NK-92 treated with Interleukin-12 subunit alpha and Interleukin-12 subunit beta, amount 100 ng/mL, for 24 hours (cell line): Measurements from ENCODE around the gene SMYD3.

Experiments
- DNase-seq: peaks from one replicate; lab custom pipeline; 2025; lab: John Stamatoyannopoulos, UW

The SMYD3 gene

GRCh38 chr1:245915406-245915805 lies 591.7 kb downstream of the SMYD3 start:
- no peak for DNase-seq

GRCh38 chr1:245908543-245908942 lies 598.5 kb downstream of the SMYD3 start:
- DNase-seq = no peak

- DNase-seq = no peak
Observed at GRCh38 chr1:245906207-245906606, 600.9 kb downstream of the SMYD3 start.

- DNase-seq = no peak
Observed at GRCh38 chr1:245903851-245904250, 603.2 kb downstream of the SMYD3 start.

DNA sequence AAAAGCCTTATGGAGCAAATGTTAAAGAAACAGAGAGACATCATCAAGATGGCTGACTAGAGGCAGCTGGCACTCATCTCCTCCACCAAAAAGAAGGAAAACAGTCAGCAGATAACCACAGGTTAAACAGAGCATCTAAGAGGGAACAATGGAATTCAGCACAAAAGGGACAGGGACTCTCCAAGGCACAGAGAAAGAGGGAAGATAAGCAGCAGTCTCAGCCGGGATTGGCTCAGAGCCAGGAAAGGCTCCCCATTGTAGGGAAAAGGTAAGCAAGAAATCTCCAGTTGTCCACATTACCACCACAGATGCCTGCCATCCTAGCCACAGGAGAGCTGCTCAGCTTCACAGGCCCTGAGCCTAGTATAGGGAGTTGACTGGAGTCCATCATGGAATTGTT lies 605.5 kb downstream of the SMYD3 start:
- DNase-seq = no peak

GRCh38 chr1:245901037-245901436 lies 606.0 kb downstream of the SMYD3 start:
- DNase-seq = no peak

DNA sequence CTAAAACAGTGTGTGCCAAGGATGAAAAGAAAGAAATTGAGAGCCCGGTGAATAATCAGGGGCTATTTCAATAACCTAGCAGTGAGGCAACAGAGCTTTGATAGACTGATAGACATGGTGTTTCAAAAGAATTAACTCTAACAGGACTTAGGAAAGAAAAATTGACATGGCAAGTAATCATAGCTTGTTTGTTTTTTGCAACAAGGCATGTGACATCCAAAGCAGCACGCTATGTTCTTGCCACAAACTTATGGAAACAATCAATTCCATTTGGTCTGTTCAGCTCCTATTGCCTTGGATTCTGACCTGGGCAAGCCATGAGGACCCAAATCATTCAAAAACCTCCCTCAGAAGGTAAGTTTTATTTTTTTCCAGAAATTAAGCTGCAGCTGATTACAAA lies 608.5 kb downstream of the SMYD3 start:
- DNase-seq = no peak

DNA sequence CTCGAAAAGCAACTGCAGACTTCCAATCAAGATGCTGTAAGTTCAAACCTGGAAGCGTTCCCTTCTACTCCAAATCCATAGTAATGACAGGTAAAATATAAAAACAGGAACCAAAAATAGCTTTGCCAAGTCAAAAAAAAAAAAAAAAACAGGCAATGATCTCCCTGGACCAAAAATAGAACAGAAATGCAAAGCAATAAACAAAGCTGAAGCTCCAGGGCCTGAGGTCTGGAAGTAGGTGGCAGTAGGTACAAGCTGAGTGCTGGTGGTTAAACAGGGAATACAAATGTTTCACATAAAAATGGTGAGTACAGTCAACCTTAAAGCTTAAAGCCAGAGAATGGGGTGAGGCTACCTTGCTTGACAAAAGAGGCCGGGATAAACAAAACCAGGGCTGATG lies 610.8 kb downstream of the SMYD3 start:
- DNase-seq = no peak

GRCh38 chr1:245895455-245895959 lies 611.6 kb downstream of the SMYD3 start:
- no peak for DNase-seq

DNA sequence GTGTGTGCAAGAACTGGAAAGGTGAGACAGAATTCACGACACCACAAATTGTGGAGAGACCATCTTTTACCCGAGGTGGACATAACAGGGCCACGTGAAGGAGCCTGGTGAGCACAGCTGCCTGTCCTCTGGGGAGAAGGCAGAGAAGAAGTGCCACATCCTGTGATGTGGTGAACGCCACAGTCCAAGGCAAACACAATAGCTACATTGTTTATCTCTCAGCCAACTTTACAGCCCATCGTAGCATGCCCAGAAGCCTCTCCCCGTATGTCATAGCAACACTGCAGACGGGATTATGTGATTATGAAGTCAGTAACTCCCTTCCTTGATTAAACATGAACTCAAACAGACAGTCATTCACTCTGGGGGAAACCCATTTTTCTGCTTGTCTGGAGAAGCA lies 612.2 kb downstream of the SMYD3 start:
- DNase-seq = no peak

GRCh38 chr1:245893025-245893424 lies 614.1 kb downstream of the SMYD3 start:
- no peak for DNase-seq

- no peak for DNase-seq
Observed at GRCh38 chr1:245888809-245889208, 618.3 kb downstream of the SMYD3 start.

DNA sequence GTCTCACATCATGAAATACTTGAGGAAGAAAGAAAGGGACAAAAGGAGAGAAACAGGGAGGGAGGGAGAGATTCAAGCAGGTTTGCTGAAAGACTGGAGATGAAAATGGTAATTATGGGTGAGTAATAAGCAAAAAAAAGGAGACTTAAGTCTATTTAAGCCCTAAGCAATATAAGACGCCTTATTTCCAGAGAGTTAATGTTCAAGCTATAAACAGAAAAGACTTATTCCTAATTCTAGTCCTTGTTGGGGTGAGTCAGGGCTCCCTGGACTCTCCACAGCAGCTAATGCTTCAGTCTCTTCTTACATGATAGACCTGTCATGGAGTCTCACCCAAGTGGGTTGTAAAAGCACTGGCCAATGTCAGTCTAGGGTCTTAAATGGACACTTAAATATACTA lies 619.2 kb downstream of the SMYD3 start:
- no peak for DNase-seq

DNA sequence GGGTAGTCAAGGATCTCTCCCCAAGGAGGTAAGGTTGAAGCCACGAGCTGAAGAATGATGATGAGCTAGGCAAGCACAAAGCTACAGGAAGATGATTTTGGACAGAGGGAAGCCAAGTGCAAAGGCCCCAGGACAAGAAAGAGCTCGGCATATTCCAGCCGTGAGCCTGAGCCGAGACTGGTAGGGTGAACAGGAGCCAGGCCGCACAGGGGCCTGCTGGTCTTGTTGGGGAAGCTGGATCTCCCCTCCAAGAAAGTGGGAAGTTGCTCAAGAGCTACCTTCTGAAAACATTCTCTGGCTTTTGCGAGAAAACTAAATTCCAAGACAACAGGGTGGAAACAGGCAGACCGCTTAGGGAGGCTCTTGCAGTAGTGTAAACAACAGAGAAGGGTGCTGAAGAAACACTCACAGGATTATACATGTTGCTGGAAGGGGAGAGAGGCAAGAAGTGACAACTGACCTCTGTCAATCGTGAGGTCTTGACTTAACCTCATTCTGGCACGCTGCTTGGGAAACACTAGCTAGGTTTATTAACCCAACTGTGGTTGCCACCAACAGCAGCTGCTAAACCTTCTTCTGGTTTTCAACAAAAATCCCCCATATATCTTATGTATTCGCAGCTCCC lies 625.2 kb downstream of the SMYD3 start:
- DNase-seq = no peak

DNA sequence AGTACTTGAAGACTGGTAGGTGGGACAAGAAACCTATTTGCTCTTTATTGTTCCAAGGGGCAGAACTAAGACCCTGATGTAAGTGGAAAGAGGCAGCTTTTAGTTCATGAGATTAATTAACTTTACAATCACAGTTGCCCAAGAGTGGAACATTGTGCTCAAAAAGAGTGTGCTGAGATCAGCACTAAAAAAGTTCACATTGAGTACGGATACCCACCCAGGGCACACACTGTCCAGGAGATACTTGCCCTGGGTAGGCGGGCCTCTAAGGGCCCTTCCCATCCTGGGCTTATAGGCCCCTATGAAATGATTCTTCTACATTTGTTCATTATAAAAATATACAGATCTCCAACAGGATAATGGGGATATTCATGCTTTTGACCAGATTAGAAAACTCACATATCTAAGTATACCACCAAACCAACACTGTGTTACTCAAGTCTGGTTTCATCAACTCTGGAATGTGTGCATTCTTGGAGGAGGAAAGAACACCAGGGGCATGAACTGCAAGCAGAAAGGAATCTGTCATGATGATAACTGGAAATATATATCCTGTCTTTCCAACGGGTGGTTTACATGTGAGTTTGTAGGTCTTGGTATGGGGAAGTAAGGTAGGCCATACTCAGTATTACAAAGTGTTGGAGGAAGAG lies 626.2 kb downstream of the SMYD3 start:
- DNase-seq = no peak

- DNase-seq = no peak
Observed at GRCh38 chr1:245879091-245879490, 628.0 kb downstream of the SMYD3 start.

- no peak for DNase-seq
Observed at GRCh38 chr1:245878585-245878984, 628.5 kb downstream of the SMYD3 start.

- no peak for DNase-seq
Observed at GRCh38 chr1:245877976-245878375, 629.1 kb downstream of the SMYD3 start.

- no peak for DNase-seq
Observed at GRCh38 chr1:245876586-245876985, 630.5 kb downstream of the SMYD3 start.

- DNase-seq = no peak
Observed at GRCh38 chr1:245875581-245876261, 631.4 kb downstream of the SMYD3 start.

GRCh38 chr1:245874942-245875580 lies 632.0 kb downstream of the SMYD3 start:
- DNase-seq = no peak

DNA sequence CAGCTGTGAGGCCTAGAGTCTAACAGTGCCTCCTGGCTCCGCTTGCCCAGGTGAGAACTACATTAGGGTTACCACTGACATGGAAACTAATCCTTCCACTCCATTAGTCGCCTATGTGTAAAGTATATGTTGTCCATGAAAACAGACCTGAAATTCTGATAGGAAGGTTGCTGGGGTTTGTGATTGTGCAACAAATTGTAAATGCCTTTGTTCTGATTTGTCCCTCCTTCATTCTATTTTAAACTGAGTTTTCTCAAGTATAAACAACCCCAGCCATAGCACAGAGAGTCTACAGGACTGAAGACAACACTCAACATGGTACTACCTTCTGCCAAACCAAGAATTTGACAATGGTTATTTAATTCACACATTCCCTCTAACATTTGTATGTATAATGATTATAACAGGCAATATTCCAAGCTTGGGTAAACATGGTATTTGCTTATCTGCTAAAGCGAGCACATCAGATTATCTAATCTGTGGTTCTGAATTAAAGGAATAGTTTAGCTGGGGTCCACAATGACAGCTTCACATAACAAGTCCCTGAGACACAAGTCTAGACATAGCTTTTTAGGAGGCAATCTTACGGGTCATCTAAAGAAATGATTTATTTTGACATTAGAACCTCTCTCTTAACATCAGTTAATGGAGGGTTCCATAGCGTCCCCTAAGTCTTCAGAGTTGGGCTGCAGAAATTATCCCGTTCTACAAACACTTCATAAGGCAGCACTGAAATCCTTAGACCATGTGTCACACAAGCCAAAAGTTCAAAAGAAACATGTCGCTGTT lies 633.0 kb downstream of the SMYD3 start:
- no peak for DNase-seq
